Left ventricle myocardium inferior (tissue), 1 donor: ENCODE data around the gene COA1. TPM values are rescaled to one million over a fixed set of nuclear protein-coding genes. Genes with fewer than 3 reads are reported as not detected.
"Not testable (repeated sequence)": the region's sequence is repeated elsewhere in the genome, so short reads cannot be mapped to it uniquely, and the experiment has no call there.

Source experiments
- DNase-seq: peaks from one replicate; pipeline ENCODE4 v3.0.0-alpha.2; 2020
- H3K27ac ChIP-seq: fragments of 200-600 bp; replicated peaks from 2 replicates; pipeline ENCODE4 v1.8.0; 2021
- H3K27me3 ChIP-seq: fragments of 200-600 bp; 2 replicates; pipeline ENCODE4 v1.8.0; 2021; ENCODE audit warnings: low read depth
- H3K36me3 ChIP-seq: fragments of 200-600 bp; 2 replicates; pipeline ENCODE4 v1.8.0; 2021
- H3K4me1 ChIP-seq: fragments of 200-600 bp; 2 replicates; pipeline ENCODE4 v1.8.0; 2021
- H3K4me3 ChIP-seq: fragments of 200-600 bp; 2 replicates; pipeline ENCODE4 v1.8.0; 2021; ENCODE audit warnings: mild to moderate bottlenecking, moderate library complexity
- H3K9me3 ChIP-seq: fragments of 200-600 bp; replicated peaks from 2 replicates; pipeline ENCODE4 v1.8.0; 2021
- CTCF ChIP-seq: fragments of 200-600 bp; IDR thresholded peaks from 2 replicates; pipeline ENCODE4 v1.8.0; 2021; ENCODE audit warnings: antibody characterized with exemption, mild to moderate bottlenecking, borderline replicate concordance
- intact Hi-C: fragments of 100-400 bp; cut with micrococcal nuclease; formaldehyde crosslinking; loops from one replicate; pipeline ENCODE4 v1.11.0; 2022
- total RNA-seq: library from RNA; stranded (reverse); fragmentation: NEBNext Ultra II Directional; extraction: Animal tissue kit (Norgen Biotek cat#: 25700); gene quantifications from one replicate; pipeline ENCODE4 v1.2.1, GENCODE V29; 2021
- donor health status: DM: no; HTN: yes; CAD: no; lungs with severe emphysema.

Gene COA1
- total RNA-seq, 1 donor from 2014 or later = 76.5 TPM

GRCh38 chr7:43600056-43600455 lies 129.3 kb downstream of the COA1 start:
- H3K9me3 ChIP-seq = no peaks in the 10 kb centered on the region
- DNase-seq = no peak
- no peak overlapping the region for H3K27ac ChIP-seq
- no peak overlapping the region for H3K4me3 ChIP-seq
- intact Hi-C loops = no loop called here
- H3K27me3 ChIP-seq = no peaks in the 10 kb centered on the region
- H3K36me3 ChIP-seq = peaks cover 38% of the 10 kb centered on the region
- TF ChIP-seq CTCF = no peak
- H3K4me1 ChIP-seq = peaks cover 15% of the 10 kb centered on the region

GRCh38 chr7:43596426-43596825 lies 132.9 kb downstream of the COA1 start:
- intact Hi-C loops, H3K9me3 ChIP-seq, H3K4me3 ChIP-seq, DNase-seq, H3K27ac ChIP-seq, H3K27me3 ChIP-seq: not testable (repeated sequence)
- peaks cover 38% of the 10 kb centered on the region for H3K36me3 ChIP-seq
- peaks cover 18% of the 10 kb centered on the region for H3K4me1 ChIP-seq

- no peak overlapping the region for H3K27ac ChIP-seq
- H3K9me3 ChIP-seq = no peaks in the 10 kb centered on the region
- H3K4me3 ChIP-seq = no peak overlapping the region
- no peak for DNase-seq
- TF ChIP-seq CTCF = no peak
- intact Hi-C loops = no loop called here
- H3K36me3 ChIP-seq = peaks cover 23% of the 10 kb centered on the region
- H3K4me1 ChIP-seq = peaks cover 18% of the 10 kb centered on the region
- no peaks in the 10 kb centered on the region for H3K27me3 ChIP-seq
Measured at GRCh38 chr7:43594020-43594419, 135.3 kb downstream of the COA1 start.

- intact Hi-C loops = no loop called here
- H3K27me3 ChIP-seq = no peaks in the 10 kb centered on the region
- no peak for DNase-seq
- no peak overlapping the region for H3K27ac ChIP-seq
- peaks cover 12% of the 10 kb centered on the region for H3K36me3 ChIP-seq
- no peaks in the 10 kb centered on the region for H3K9me3 ChIP-seq
- no peak overlapping the region for H3K4me3 ChIP-seq
- peaks cover 18% of the 10 kb centered on the region for H3K4me1 ChIP-seq
- TF ChIP-seq CTCF = no peak
Measured at GRCh38 chr7:43593010-43593409, 136.3 kb downstream of the COA1 start.

GRCh38 chr7:43592326-43592725 lies 137.0 kb downstream of the COA1 start:
- Histone ChIP-seq H3K36me3 (peaks cover 6% of the 10 kb centered on the region), H3K27me3 (no peaks in the 10 kb centered on the region), H3K9me3 (no peaks in the 10 kb centered on the region), H3K4me1 (peaks cover 18% of the 10 kb centered on the region), H3K4me3 (no peak overlapping the region), H3K27ac (no peak overlapping the region)
- no peak for DNase-seq
- no peak for TF ChIP-seq CTCF
- intact Hi-C loops = no loop called here

GRCh38 chr7:43591558-43592180 lies 137.7 kb downstream of the COA1 start:
- H3K27ac ChIP-seq = no peak overlapping the region
- TF ChIP-seq CTCF = no peak
- peaks cover 18% of the 10 kb centered on the region for H3K4me1 ChIP-seq
- no peaks in the 10 kb centered on the region for H3K9me3 ChIP-seq
- no peak for DNase-seq
- H3K4me3 ChIP-seq = no peak overlapping the region
- intact Hi-C loops = no loop called here
- no peaks in the 10 kb centered on the region for H3K36me3 ChIP-seq
- H3K27me3 ChIP-seq = no peaks in the 10 kb centered on the region
